ENCODE results near the gene AGAP5. TPM values are rescaled to one million over a fixed set of nuclear protein-coding genes. Genes with fewer than 3 reads are reported as not detected.
A peak's percentile ranks its signal among the peaks of the same experiment; 100 is the strongest.

The AGAP5 gene
- total and polyA plus RNA-seq, 10 of the 15 experiments (the other 5 are each of a cell fraction or from before 2014, with no cell fraction given), result 0.68 to 8.5 (median 6.7) TPM; not detected in 1

DNA sequence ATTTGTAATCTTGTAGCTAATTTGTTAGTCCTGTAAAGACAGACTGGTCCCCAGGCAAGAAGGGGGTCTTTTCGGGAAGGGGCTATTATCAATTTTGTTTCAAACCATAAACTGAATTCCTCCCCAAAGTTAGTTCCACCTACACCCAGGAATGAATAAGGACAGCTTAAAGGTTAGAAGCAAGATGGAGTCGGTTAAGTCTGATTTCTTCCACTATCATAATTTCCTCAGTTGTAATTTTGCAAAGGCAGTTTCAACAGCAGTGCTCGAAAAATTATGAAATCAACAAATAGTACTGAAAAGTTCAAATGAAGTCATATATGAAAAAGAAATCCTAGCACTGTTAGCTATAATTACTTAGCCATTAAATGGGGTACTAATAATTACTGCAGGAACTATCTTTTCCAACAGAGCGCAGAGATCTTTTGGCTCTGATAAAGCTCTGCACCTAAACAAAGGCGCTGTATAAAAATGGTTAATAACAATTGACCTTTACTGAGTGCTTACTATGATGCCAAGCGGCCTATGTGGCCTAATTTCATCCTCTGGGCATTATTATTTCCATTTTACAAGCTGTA lies 45.5 kb upstream of the AGAP5 start:
- ChIA-PET POLR2A (interaction anchor here (0.9 to 3.7 kb wide), 10 partner anchors 10 to 41 kb away, joined by 3 to 38 read pairs (median 14); partner anchors contain the start of gene CHCHD1), SMC1A (ENCODE audit: uncharacterized antibody, unreplicated experiment) (interaction anchor here (0.7 to 4.1 kb wide), 16 partner anchors 10 to 137 kb away, joined by 3 to 35 read pairs (median 4); partner anchors contain the start of gene CHCHD1), RAD21 (ENCODE audit: unreplicated experiment) (interaction anchor here (0.7 to 5.3 kb wide), 10 partner anchors 13 to 247 kb away, joined by 3 to 52 read pairs (median 6); partner anchors contain the start of genes CHCHD1, PPP3CB and SYNPO2L), CTCF (interaction anchor here (0.7 to 2.7 kb wide), 10 partner anchors 9 to 213 kb away, joined by 3 to 20 read pairs (median 4); a partner anchor contains a TSS)
- FAIRE-seq (no peak), ATAC-seq (no peak), DNase-seq (ENCODE audit: low read depth, low spot score) (no peak)
- Histone ChIP-seq H3K36me3 (ENCODE audit: control insufficient read depth in 2 of 2, insufficient read depth in 2 of 2, low read length in 1 of 2) (no peaks in the 10 kb centered on the region; a peak in 1 of 4 replicates), H3K27me3 (replicated peaks in 1 of 2; ENCODE audit: control insufficient read depth in 2 of 2, insufficient read depth in 2 of 2, low read length in 1 of 2) (no peaks in the 10 kb centered on the region), H3K9me3 (replicated peaks; ENCODE audit: control insufficient read depth, insufficient read depth, low read length) (no peaks in the 10 kb centered on the region), H3K79me2 (ENCODE audit: control insufficient read depth, insufficient read depth, low read length) (peaks cover 50% of the 10 kb centered on the region), H3K9ac (ENCODE audit: control insufficient read depth, insufficient read depth, low read length) (peak overlapping the region; percentile 96), H4K20me1 (ENCODE audit: control insufficient read depth, insufficient read depth) (no peaks in the 10 kb centered on the region), H3K4me1 (ENCODE audit: control insufficient read depth, insufficient read depth, low read length) (peaks cover 11% of the 10 kb centered on the region), H3K4me2 (ENCODE audit: control insufficient read depth, insufficient read depth) (peak overlapping the region; percentile 93), H3K27ac (ENCODE audit: control insufficient read depth, insufficient read depth) (peak overlapping the region; percentile 97), H2AFZ (ENCODE audit: control insufficient read depth, low read depth, low read length) (peak overlapping the region; percentile 82), H3K4me3 (peak overlapping the region; percentile 95)
- 27% methylated on average over 6 of the region's 6 CpGs for WGBS (ENCODE audit: insufficient coverage, insufficient replicate concordance, low lambda C conversion rate, missing lambda C conversion rate)
- in situ Hi-C loops (cut with MboI) (no loop called here), intact Hi-C loops (cut with micrococcal nuclease; ENCODE audit: unreplicated experiment) (loop anchor here (1.0 kb wide), 1 partner anchor 42 kb away; the partner anchor contains the start of gene ZSWIM8)
- TSS peak; percentile 98 for BruUV-seq (replicated peaks)
- TF ChIP-seq, protein P1, sequence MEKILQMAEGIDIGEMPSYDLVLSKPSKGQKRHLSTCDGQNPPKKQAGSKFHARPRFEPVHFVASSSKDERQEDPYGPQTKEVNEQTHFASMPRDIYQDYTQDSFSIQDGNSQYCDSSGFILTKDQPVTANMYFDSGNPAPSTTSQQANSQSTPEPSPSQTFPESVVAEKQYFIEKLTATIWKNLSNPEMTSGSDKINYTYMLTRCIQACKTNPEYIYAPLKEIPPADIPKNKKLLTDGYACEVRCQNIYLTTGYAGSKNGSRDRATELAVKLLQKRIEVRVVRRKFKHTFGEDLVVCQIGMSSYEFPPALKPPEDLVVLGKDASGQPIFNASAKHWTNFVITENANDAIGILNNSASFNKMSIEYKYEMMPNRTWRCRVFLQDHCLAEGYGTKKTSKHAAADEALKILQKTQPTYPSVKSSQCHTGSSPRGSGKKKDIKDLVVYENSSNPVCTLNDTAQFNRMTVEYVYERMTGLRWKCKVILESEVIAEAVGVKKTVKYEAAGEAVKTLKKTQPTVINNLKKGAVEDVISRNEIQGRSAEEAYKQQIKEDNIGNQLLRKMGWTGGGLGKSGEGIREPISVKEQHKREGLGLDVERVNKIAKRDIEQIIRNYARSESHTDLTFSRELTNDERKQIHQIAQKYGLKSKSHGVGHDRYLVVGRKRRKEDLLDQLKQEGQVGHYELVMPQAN (conservative IDR thresholded peaks at IDR 0.05), result 0 out of 2 replicates have a peak, but pooled peaks have one; percentile 49
- TF ChIP-seq YBX1 (IDR thresholded peaks at IDR 0.05) (no peak), SREBF2 (IDR thresholded peaks at IDR 0.05; ENCODE audit: low read length) (0 out of 2 replicates have a peak, but pooled peaks have one; percentile 10), MEF2B (IDR thresholded peaks at IDR 0.05; ENCODE audit: partially characterized antibody, poor library complexity, severe bottlenecking) (peak; percentile 5), FOXM1 (IDR thresholded peaks at IDR 0.05; ENCODE audit: low read depth, low read length) (peak; percentile 15; the same call in 1 of the 2 replicates)
- TF ChIP-seq, protein P2, sequence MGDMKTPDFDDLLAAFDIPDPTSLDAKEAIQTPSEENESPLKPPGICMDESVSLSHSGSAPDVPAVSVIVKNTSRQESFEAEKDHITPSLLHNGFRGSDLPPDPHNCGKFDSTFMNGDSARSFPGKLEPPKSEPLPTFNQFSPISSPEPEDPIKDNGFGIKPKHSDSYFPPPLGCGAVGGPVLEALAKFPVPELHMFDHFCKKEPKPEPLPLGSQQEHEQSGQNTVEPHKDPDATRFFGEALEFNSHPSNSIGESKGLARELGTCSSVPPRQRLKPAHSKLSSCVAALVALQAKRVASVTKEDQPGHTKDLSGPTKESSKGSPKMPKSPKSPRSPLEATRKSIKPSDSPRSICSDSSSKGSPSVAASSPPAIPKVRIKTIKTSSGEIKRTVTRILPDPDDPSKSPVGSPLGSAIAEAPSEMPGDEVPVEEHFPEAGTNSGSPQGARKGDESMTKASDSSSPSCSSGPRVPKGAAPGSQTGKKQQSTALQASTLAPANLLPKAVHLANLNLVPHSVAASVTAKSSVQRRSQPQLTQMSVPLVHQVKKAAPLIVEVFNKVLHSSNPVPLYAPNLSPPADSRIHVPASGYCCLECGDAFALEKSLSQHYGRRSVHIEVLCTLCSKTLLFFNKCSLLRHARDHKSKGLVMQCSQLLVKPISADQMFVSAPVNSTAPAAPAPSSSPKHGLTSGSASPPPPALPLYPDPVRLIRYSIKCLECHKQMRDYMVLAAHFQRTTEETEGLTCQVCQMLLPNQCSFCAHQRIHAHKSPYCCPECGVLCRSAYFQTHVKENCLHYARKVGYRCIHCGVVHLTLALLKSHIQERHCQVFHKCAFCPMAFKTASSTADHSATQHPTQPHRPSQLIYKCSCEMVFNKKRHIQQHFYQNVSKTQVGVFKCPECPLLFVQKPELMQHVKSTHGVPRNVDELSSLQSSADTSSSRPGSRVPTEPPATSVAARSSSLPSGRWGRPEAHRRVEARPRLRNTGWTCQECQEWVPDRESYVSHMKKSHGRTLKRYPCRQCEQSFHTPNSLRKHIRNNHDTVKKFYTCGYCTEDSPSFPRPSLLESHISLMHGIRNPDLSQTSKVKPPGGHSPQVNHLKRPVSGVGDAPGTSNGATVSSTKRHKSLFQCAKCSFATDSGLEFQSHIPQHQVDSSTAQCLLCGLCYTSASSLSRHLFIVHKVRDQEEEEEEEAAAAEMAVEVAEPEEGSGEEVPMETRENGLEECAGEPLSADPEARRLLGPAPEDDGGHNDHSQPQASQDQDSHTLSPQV (IDR thresholded peaks at IDR 0.05), result peak; percentile 96
- TF ChIP-seq, protein P3, sequence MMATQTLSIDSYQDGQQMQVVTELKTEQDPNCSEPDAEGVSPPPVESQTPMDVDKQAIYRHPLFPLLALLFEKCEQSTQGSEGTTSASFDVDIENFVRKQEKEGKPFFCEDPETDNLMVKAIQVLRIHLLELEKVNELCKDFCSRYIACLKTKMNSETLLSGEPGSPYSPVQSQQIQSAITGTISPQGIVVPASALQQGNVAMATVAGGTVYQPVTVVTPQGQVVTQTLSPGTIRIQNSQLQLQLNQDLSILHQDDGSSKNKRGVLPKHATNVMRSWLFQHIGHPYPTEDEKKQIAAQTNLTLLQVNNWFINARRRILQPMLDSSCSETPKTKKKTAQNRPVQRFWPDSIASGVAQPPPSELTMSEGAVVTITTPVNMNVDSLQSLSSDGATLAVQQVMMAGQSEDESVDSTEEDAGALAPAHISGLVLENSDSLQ (IDR thresholded peaks at IDR 0.05), result no peak
- TF ChIP-seq, protein P4, sequence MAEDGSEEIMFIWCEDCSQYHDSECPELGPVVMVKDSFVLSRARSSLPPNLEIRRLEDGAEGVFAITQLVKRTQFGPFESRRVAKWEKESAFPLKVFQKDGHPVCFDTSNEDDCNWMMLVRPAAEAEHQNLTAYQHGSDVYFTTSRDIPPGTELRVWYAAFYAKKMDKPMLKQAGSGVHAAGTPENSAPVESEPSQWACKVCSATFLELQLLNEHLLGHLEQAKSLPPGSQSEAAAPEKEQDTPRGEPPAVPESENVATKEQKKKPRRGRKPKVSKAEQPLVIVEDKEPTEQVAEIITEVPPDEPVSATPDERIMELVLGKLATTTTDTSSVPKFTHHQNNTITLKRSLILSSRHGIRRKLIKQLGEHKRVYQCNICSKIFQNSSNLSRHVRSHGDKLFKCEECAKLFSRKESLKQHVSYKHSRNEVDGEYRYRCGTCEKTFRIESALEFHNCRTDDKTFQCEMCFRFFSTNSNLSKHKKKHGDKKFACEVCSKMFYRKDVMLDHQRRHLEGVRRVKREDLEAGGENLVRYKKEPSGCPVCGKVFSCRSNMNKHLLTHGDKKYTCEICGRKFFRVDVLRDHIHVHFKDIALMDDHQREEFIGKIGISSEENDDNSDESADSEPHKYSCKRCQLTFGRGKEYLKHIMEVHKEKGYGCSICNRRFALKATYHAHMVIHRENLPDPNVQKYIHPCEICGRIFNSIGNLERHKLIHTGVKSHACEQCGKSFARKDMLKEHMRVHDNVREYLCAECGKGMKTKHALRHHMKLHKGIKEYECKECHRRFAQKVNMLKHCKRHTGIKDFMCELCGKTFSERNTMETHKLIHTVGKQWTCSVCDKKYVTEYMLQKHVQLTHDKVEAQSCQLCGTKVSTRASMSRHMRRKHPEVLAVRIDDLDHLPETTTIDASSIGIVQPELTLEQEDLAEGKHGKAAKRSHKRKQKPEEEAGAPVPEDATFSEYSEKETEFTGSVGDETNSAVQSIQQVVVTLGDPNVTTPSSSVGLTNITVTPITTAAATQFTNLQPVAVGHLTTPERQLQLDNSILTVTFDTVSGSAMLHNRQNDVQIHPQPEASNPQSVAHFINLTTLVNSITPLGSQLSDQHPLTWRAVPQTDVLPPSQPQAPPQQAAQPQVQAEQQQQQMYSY (CRISPR knock-in tag; IDR thresholded peaks at IDR 0.05), result peak; percentile 81
